Activated naive CD4-positive, alpha-beta T cell treated with Interleukin-2 at 50 U/mL for 16 hours (primary cell): ENCODE measurements around the gene SLC12A8.

Experiments used
- DNase-seq: peaks from one replicate; pipeline ENCODE4 v3.0.0-alpha.2; 2020

Gene SLC12A8

GRCh38 chr3:125072749-125073389 lies 139.7 kb downstream of the SLC12A8 start:
- no peak for DNase-seq

- DNase-seq: no peak
Observed at GRCh38 chr3:125072301-125072700, 140.2 kb downstream of the SLC12A8 start.

GRCh38 chr3:125069968-125070745 lies 142.4 kb downstream of the SLC12A8 start:
- DNase-seq: no peak

- DNase-seq: no peak
Observed at GRCh38 chr3:125069452-125069851, 143.1 kb downstream of the SLC12A8 start.

- DNase-seq: no peak
Observed at GRCh38 chr3:125068265-125068664, 144.3 kb downstream of the SLC12A8 start.

GRCh38 chr3:125067225-125067624 lies 145.3 kb downstream of the SLC12A8 start:
- no peak for DNase-seq

- DNase-seq: no peak
Observed at GRCh38 chr3:125062904-125063618, 149.5 kb downstream of the SLC12A8 start.

GRCh38 chr3:125061646-125062045 lies 150.9 kb downstream of the SLC12A8 start:
- no peak for DNase-seq

GRCh38 chr3:125061170-125061569 lies 151.4 kb downstream of the SLC12A8 start:
- DNase-seq: no peak

GRCh38 chr3:125059488-125060245 lies 152.9 kb downstream of the SLC12A8 start:
- no peak for DNase-seq

- no peak for DNase-seq
Observed at GRCh38 chr3:125058959-125059358, 153.6 kb downstream of the SLC12A8 start.

- DNase-seq: no peak
Observed at GRCh38 chr3:125058529-125058928, 154.0 kb downstream of the SLC12A8 start.

- DNase-seq: no peak
Observed at GRCh38 chr3:125057186-125057850, 155.2 kb downstream of the SLC12A8 start.

- DNase-seq: peak; percentile 77
Observed at GRCh38 chr3:125055913-125056745, 156.4 kb downstream of the SLC12A8 start, which contains the start of gene HEG1. Gene HEG1 (minus strand): TSS chr3:125055997. CDS start chr3:125055890, 107 bp downstream.

GRCh38 chr3:125055331-125055912 lies 157.1 kb downstream of the SLC12A8 start:
- DNase-seq: peak; percentile 30

- DNase-seq: no peak
Observed at GRCh38 chr3:125054449-125055329, 157.9 kb downstream of the SLC12A8 start.

GRCh38 chr3:125054062-125054448 lies 158.5 kb downstream of the SLC12A8 start:
- no peak for DNase-seq

GRCh38 chr3:125053304-125053699 lies 159.2 kb downstream of the SLC12A8 start:
- DNase-seq: no peak

GRCh38 chr3:125052624-125053303 lies 159.8 kb downstream of the SLC12A8 start:
- no peak for DNase-seq
